Prostate gland (tissue), 2 donors: ENCODE measurements around the gene TMEM204.

Experiments
- CTCF ChIP-seq, 4 experiments: fragments of 200-600 bp in 2 of 4; fragments of 450-650 bp in 2 of 4; sonication (generic) in 2 of 4; IDR thresholded peaks; 1 replicate in 3 of 4; 2 replicates in 1 of 4; pipeline ENCODE4 v1.5.1; 2016 to 2019; ENCODE audit warnings: antibody characterized with exemption in 4 of 4, mild to moderate bottlenecking in 2 of 4, moderate library complexity in 2 of 4
- POLR2A ChIP-seq: fragments of 450-650 bp; IDR thresholded peaks from one replicate; pipeline ENCODE4 v1.6.1; 2016; ENCODE audit warnings: antibody characterized with exemption, mild to moderate bottlenecking
- POLR2AphosphoS5 ChIP-seq: sonication (generic); formaldehyde crosslinking; IDR thresholded peaks from one replicate; pipeline ENCODE4 v1.6.1; 2017; ENCODE audit warnings: antibody characterized with exemption

GRCh38 chr16:1496464-1496863, 37.0 kb upstream of the TMEM204 start:
- no peak for TF ChIP-seq CTCF (IDR thresholded peaks at IDR 0.05)
- no peak for TF ChIP-seq POLR2AphosphoS5
- no peak for TF ChIP-seq POLR2A
